IMR-90 (cell line): ENCODE measurements around the gene C20orf202. TPM values are rescaled to one million over a fixed set of nuclear protein-coding genes. Genes with fewer than 3 reads are reported as not detected.

ENCODE experiments used
- ATAC-seq: fragments of 200-7000 bp; cut with Tn5 transposase; 2 replicates; pipeline ENCODE4 v1.9.1; 2020; ENCODE audit warnings: low read depth, mild to moderate bottlenecking, moderate library complexity
- BruUV-seq: library from RNA; stranded (reverse); fragments of 400-500 nt; replicated peaks from 2 replicates; lab custom pipeline; 2021; lab: Mats Ljungman, UMichigan
- CTCF ChIA-PET: fragments of 300-600 bp; formaldehyde crosslinking; extraction: SDS; loops from one replicate; lab custom pipeline; 2021; ENCODE audit warnings: antibody characterized with exemption; lab: Yijun Ruan, JAX
- POLR2A ChIA-PET: fragments of 300-600 bp; sonication (Branson Sonifier 250); formaldehyde crosslinking; loops from one replicate; lab custom pipeline; 2022; ENCODE audit warnings: antibody characterized with exemption; ENCODE audit not compliant: unreplicated experiment; lab: Charles Lee
- DNase-seq: peaks from one replicate; pipeline ENCODE4 v3.0.0; 2013
- H2AFZ ChIP-seq: replicated peaks from 2 replicates; pipeline ENCODE3; 2013; ENCODE audit warnings: low read length, mild to moderate bottlenecking; ENCODE audit not compliant: poor library complexity
- H2AK5ac ChIP-seq: 2 replicates; pipeline ENCODE4 v1.6.1; 2013; ENCODE audit warnings: low read depth, low read length, inconsistent platforms
- H2AK9ac ChIP-seq: replicated peaks from 2 replicates; pipeline ENCODE3; 2013; ENCODE audit warnings: mild to moderate bottlenecking, low read depth, low read length, moderate library complexity; ENCODE audit not compliant: poor library complexity
- H2BK120ac ChIP-seq: 2 replicates; pipeline ENCODE4 v1.6.1; 2013; ENCODE audit warnings: low read depth, low read length, inconsistent platforms
- H2BK15ac ChIP-seq: 3 replicates; pipeline ENCODE4 v1.6.1; 2013; ENCODE audit warnings: low read depth, low read length, inconsistent platforms
- H2BK20ac ChIP-seq: 2 replicates; pipeline ENCODE4 v1.6.1; 2013; ENCODE audit warnings: low read depth, mild to moderate bottlenecking, inconsistent platforms, low read length, moderate library complexity
- H2BK5ac ChIP-seq: 2 replicates; pipeline ENCODE4 v1.6.1; 2013; ENCODE audit warnings: mild to moderate bottlenecking, low read depth, low read length, inconsistent platforms; ENCODE audit not compliant: poor library complexity, severe bottlenecking
- H3K14ac ChIP-seq: replicated peaks from 2 replicates; pipeline ENCODE4 v1.6.1; 2013; ENCODE audit warnings: low read depth, low read length, inconsistent platforms
- H3K18ac ChIP-seq: 2 replicates; pipeline ENCODE4 v1.6.1; 2013; ENCODE audit warnings: low read depth, low read length, control low read depth
- H3K23ac ChIP-seq: 2 replicates; pipeline ENCODE4 v1.6.1; 2013; ENCODE audit warnings: low read depth, low read length, inconsistent platforms
- H3K27ac ChIP-seq: 2 replicates; pipeline ENCODE4 v1.5.1; 2013; ENCODE audit warnings: mild to moderate bottlenecking, control low read depth, low read length; ENCODE audit not compliant: insufficient read depth
- H3K27me3 ChIP-seq: 2 replicates; pipeline ENCODE4 v1.6.1; 2013; ENCODE audit warnings: low read length; ENCODE audit not compliant: control insufficient read depth, insufficient read depth
- H3K36me3 ChIP-seq: 2 replicates; pipeline ENCODE4 v1.6.1; 2013; ENCODE audit warnings: low read length, mixed read lengths; ENCODE audit not compliant: control insufficient read depth, insufficient read depth
- H3K4ac ChIP-seq: 2 replicates; pipeline ENCODE4 v1.6.1; 2013; ENCODE audit warnings: low read depth, low read length, inconsistent platforms
- H3K4me1 ChIP-seq: 2 replicates; pipeline ENCODE4 v1.6.1; 2013; ENCODE audit warnings: low read length, mixed read lengths; ENCODE audit not compliant: control insufficient read depth, insufficient read depth
- H3K4me2 ChIP-seq: 2 replicates; pipeline ENCODE4 v1.6.1; 2013; ENCODE audit warnings: low read depth, mild to moderate bottlenecking, control low read depth, low read length, moderate library complexity
- H3K4me3 ChIP-seq: 2 replicates; pipeline ENCODE4 v1.5.1; 2013; ENCODE audit warnings: low read depth, mild to moderate bottlenecking, control low read depth, low read length, moderate library complexity; ENCODE audit not compliant: insufficient read depth
- H3K56ac ChIP-seq: 2 replicates; pipeline ENCODE4 v1.6.1; 2013; ENCODE audit warnings: low read length, inconsistent platforms; ENCODE audit not compliant: insufficient read depth; ENCODE audit errors: extremely low read depth
- H3K79me1 ChIP-seq, 2 experiments: 2 replicates each; pipeline ENCODE4 v1.6.1; 2013; ENCODE audit warnings: low read length in 2 of 2, inconsistent platforms in 1 of 2, low read depth in 1 of 2
- H3K9ac ChIP-seq: 2 replicates; pipeline ENCODE4 v1.6.1; 2013; ENCODE audit warnings: low read depth, low read length, control low read depth
- H3K9me1 ChIP-seq: 2 replicates; pipeline ENCODE4 v1.6.1; 2013; ENCODE audit warnings: low read length, inconsistent platforms; ENCODE audit not compliant: insufficient read depth
- H3K9me3 ChIP-seq: 2 replicates; pipeline ENCODE4 v1.6.1; 2013; ENCODE audit warnings: low read length; ENCODE audit not compliant: control insufficient read depth, insufficient read depth
- H4K20me1 ChIP-seq: 2 replicates; pipeline ENCODE4 v1.6.1; 2013; ENCODE audit warnings: low read length, inconsistent platforms; ENCODE audit not compliant: insufficient read depth
- H4K5ac ChIP-seq: 2 replicates; pipeline ENCODE4 v1.6.1; 2013; ENCODE audit warnings: mild to moderate bottlenecking, low read depth, low read length, control low read depth
- H4K8ac ChIP-seq, 2 experiments: 2 replicates each; pipeline ENCODE4 v1.6.1; 2013; ENCODE audit warnings: low read depth in 2 of 2, low read length in 2 of 2, control low read depth in 1 of 2, inconsistent platforms in 1 of 2
- H4K91ac ChIP-seq: 2 replicates; pipeline ENCODE4 v1.6.1; 2013; ENCODE audit warnings: low read depth, low read length, inconsistent platforms; ENCODE audit not compliant: insufficient read depth
- BHLHE40 ChIP-seq: fragments of 150-350 bp; IDR thresholded peaks from 2 replicates; pipeline ENCODE4 v1.6.1; 2016; ENCODE audit warnings: mild to moderate bottlenecking, low read depth, low read length
- CEBPB ChIP-seq: IDR thresholded peaks from 2 replicates; pipeline ENCODE4 v1.6.1; 2012; ENCODE audit warnings: low read depth, low read length, improper control_type of control experiment
- CHD1 ChIP-seq: IDR thresholded peaks from 2 replicates; pipeline ENCODE4 v1.6.1; 2012; ENCODE audit warnings: low read depth, low read length, improper control_type of control experiment
- CTCF ChIP-seq: conservative IDR thresholded peaks from 2 replicates; pipeline ENCODE4 v1.5.1; 2012; ENCODE audit warnings: mild to moderate bottlenecking, low read depth, low read length, improper control_type of control experiment
- FOS ChIP-seq: fragments of 150-350 bp; IDR thresholded peaks from 2 replicates; pipeline ENCODE4 v1.6.1; 2016; ENCODE audit warnings: low read depth, low read length
- MAFK ChIP-seq: IDR thresholded peaks from 2 replicates; pipeline ENCODE4 v1.6.1; 2012; ENCODE audit warnings: low read depth, low read length, improper control_type of control experiment
- MAZ ChIP-seq: IDR thresholded peaks from 2 replicates; pipeline ENCODE4 v1.6.1; 2012; ENCODE audit warnings: low read depth, mild to moderate bottlenecking, low read length, improper control_type of control experiment, moderate library complexity, borderline replicate concordance
- MXI1 ChIP-seq: IDR thresholded peaks from 2 replicates; pipeline ENCODE4 v1.6.1; 2012; ENCODE audit warnings: low read depth, mild to moderate bottlenecking, low read length, moderate library complexity, borderline replicate concordance
- NFE2L2 ChIP-seq: fragments of 150-350 bp; IDR thresholded peaks from 2 replicates; pipeline ENCODE4 v1.6.1; 2016; ENCODE audit warnings: low read depth, mild to moderate bottlenecking, low read length
- RAD21 ChIP-seq: IDR thresholded peaks from 2 replicates; pipeline ENCODE4 v1.6.1; 2012; ENCODE audit warnings: low read length, improper control_type of control experiment
- RCOR1 ChIP-seq: IDR thresholded peaks from 2 replicates; pipeline ENCODE4 v1.6.1; 2012; ENCODE audit warnings: mild to moderate bottlenecking, low read length, improper control_type of control experiment; ENCODE audit not compliant: insufficient replicate concordance
- RFX5 ChIP-seq: IDR thresholded peaks from 2 replicates; pipeline ENCODE4 v1.8.0; 2012; ENCODE audit warnings: low read depth, mild to moderate bottlenecking, low read length, moderate library complexity
- SMC3 ChIP-seq: fragments of 150-350 bp; IDR thresholded peaks from 2 replicates; pipeline ENCODE4 v1.6.1; 2016; ENCODE audit warnings: low read depth, mild to moderate bottlenecking, antibody characterized with exemption, low read length, moderate library complexity
- USF2 ChIP-seq: fragments of 150-350 bp; IDR thresholded peaks from 2 replicates; pipeline ENCODE4 v1.6.1; 2017; ENCODE audit warnings: mild to moderate bottlenecking, antibody characterized with exemption, low read length, low read depth
- dilution Hi-C: fragments of 300-500 bp; cut with HindIII; formaldehyde crosslinking; loops from one replicate; pipeline ENCODE4 v1.14.3; 2018; ENCODE audit warnings: low sequenced_read_pairs; ENCODE audit not compliant: unreplicated experiment
- in situ Hi-C: fragments of 300-500 bp; cut with MboI; formaldehyde crosslinking; loops from 3 replicates; pipeline ENCODE4 v1.14.3; 2019; ENCODE audit warnings: low sequenced_read_pairs, inconsistent platforms, mixed read lengths
- intact Hi-C: fragments of 100-400 bp; cut with micrococcal nuclease; formaldehyde crosslinking; loops from 2 replicates; pipeline ENCODE4 v1.10.0; 2022
- polyA plus RNA-seq, 3 experiments: library from polyadenylated mRNA; depleted of rRNA; stranded (reverse); fragments of >200 nt; gene quantifications; 2 replicates each; pipeline ENCODE4 v1.2.3, GENCODE V29; 2012; ENCODE audit warnings: low replicate concordance in 1 of 3
- total RNA-seq: library from RNA; depleted of rRNA; stranded (reverse); fragments of >200 nt; gene quantifications from 2 replicates; pipeline ENCODE4 v1.2.3, GENCODE V29; 2012

C20orf202 gene
- total and polyA plus RNA-seq, 2 of the 4 experiments (the other 2 are of a cell fraction): not detected

- BruUV-seq: no TSS peak
- H4K8ac ChIP-seq: no peak overlapping the region
- H3K27ac ChIP-seq: no peak overlapping the region
- DNase-seq (no peak), ATAC-seq (no peak)
- H2BK5ac ChIP-seq: no peak overlapping the region
- no peak overlapping the region for H2BK15ac ChIP-seq
- no peak for TF ChIP-seq BHLHE40
- TF ChIP-seq RCOR1: no peak
- no peak for TF ChIP-seq CHD1
- TF ChIP-seq MAZ: no peak
- TF ChIP-seq RFX5: no peak
- TF ChIP-seq CEBPB: no peak
- TF ChIP-seq MAFK: no peak
- no peak for TF ChIP-seq RAD21
- TF ChIP-seq CTCF: no peak
- no peak for TF ChIP-seq MXI1
- no peak for TF ChIP-seq USF2
- TF ChIP-seq SMC3: no peak
- no peak for TF ChIP-seq NFE2L2
- no peak for TF ChIP-seq FOS
- CTCF ChIA-PET: interaction anchor here (1.0 kb wide), 1 partner anchor 29 kb away, joined by 3 read pairs; no protein-coding TSS in a partner anchor
- H4K5ac ChIP-seq: no peak overlapping the region
- no peak overlapping the region for H3K23ac ChIP-seq
- H3K56ac ChIP-seq: no peak overlapping the region
- no peaks in the 10 kb centered on the region for H3K9me3 ChIP-seq
- H2BK20ac ChIP-seq: peak overlapping the region; percentile 38; the same call in 1 of the 2 replicates
- no peaks in the 10 kb centered on the region for H3K79me1 ChIP-seq
- H3K4me1 ChIP-seq: peaks cover 3% of the 10 kb centered on the region
- H3K9me1 ChIP-seq: peaks cover 5% of the 10 kb centered on the region; the same call in 1 of the 2 replicates
- H3K4me3 ChIP-seq: no peak overlapping the region
- H3K36me3 ChIP-seq: no peaks in the 10 kb centered on the region
- 0 out of 2 replicates have a peak overlapping the region, but pooled peaks have one; percentile 22 for H3K14ac ChIP-seq
- no peak overlapping the region for H4K91ac ChIP-seq
- H4K20me1 ChIP-seq: peaks cover 3% of the 10 kb centered on the region; the same call in 1 of the 2 replicates
- dilution Hi-C loops (no loop called here), in situ Hi-C loops (no loop called here), intact Hi-C loops (no loop called here)
- peak overlapping the region; percentile 32 for H2AK5ac ChIP-seq
- H3K9ac ChIP-seq: no peak overlapping the region
- no peak overlapping the region for H2AFZ ChIP-seq
- H3K18ac ChIP-seq: no peak overlapping the region
- H2AK9ac ChIP-seq: no peak overlapping the region
- H3K4me2 ChIP-seq: no peak overlapping the region
- no peak overlapping the region; the same call in 1 of the 2 replicates for H3K4ac ChIP-seq
- peak overlapping the region; percentile 47 for H2BK120ac ChIP-seq
- H3K27me3 ChIP-seq: peaks cover 2% of the 10 kb centered on the region
- POLR2A ChIA-PET: no interaction called here
These were observed 38.2 kb downstream of the C20orf202 start for GRCh38 chr20:1241456-1241855.
